ENCODE results near the gene WIPF3. TPM values are rescaled to one million over a fixed set of nuclear protein-coding genes. Genes with fewer than 3 reads are reported as not detected.

The WIPF3 gene
- total and polyA plus RNA-seq, 2 of the 4 experiments (the other 2 are of a cell fraction) = not detected

DNA sequence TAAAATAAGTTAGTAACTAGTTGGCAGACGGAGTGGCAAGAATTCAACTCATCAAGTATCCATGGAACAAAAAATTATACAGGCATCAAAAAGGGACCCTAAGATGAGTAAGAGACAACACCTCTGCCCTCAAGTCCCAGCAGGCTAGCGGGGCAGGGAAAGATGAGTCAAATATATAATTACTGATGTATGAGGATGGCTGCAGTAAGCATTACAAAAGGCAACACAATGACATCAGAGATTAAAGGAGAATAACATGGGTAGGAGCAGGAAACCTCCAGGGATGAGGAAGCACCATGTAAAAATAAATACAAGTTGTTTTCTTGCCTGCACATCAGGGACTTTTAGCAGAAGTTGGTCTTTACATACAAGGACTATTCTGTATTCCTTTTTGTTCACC lies 133.9 kb downstream of the WIPF3 start:
- no peak overlapping the region for H3K4me3 ChIP-seq (ENCODE audit: insufficient read depth, low read depth, low read length)
- H2AFZ ChIP-seq (replicated peaks; ENCODE audit: low read length, poor library complexity) = no peak overlapping the region
- H3K79me1 ChIP-seq (ENCODE audit: low read depth in 1 of 2, low read length in 2 of 2) = peaks cover 20 to 37% of the 10 kb centered on the region in 2 experiments
- no peak overlapping the region for H3K23ac ChIP-seq (ENCODE audit: low read depth, low read length)
- no peak overlapping the region for H3K9ac ChIP-seq (ENCODE audit: low read depth, low read length)
- no peaks in the 10 kb centered on the region for H3K9me3 ChIP-seq (ENCODE audit: control insufficient read depth, insufficient read depth, low read length)
- peaks cover 3% of the 10 kb centered on the region for H3K9me1 ChIP-seq (ENCODE audit: insufficient read depth, low read length)
- ATAC-seq (ENCODE audit: low read depth) (no peak), DNase-seq (peak; percentile 10)
- no peak overlapping the region for H3K14ac ChIP-seq (replicated peaks; ENCODE audit: low read depth, low read length)
- no peaks in the 10 kb centered on the region; the same call in 1 of the 2 replicates for H3K4me1 ChIP-seq (ENCODE audit: control insufficient read depth, insufficient read depth, low read length)
- no peak overlapping the region for H4K5ac ChIP-seq (ENCODE audit: low read depth, low read length)
- BruUV-seq (replicated peaks) = no TSS peak
- H3K4me2 ChIP-seq (ENCODE audit: low read depth, low read length) = no peak overlapping the region
- dilution Hi-C loops (cut with HindIII; ENCODE audit: low sequenced_read_pairs, unreplicated experiment) = no loop called here
- no peak overlapping the region for H4K8ac ChIP-seq (ENCODE audit: low read depth in 2 of 2, low read length in 2 of 2)
- H3K18ac ChIP-seq (ENCODE audit: low read depth, low read length) = no peak overlapping the region
- WGBS, 2 experiments (ENCODE audit: extremely low coverage in 2 of 2, insufficient read length in 1 of 2) = no CpG with 5 or more reads among the region's 2 CpGs
- no peak overlapping the region for H3K27ac ChIP-seq (ENCODE audit: insufficient read depth, low read length)
- peaks cover 56% of the 10 kb centered on the region for H3K36me3 ChIP-seq (ENCODE audit: control insufficient read depth, insufficient read depth, low read length)
- H2AK5ac ChIP-seq (ENCODE audit: low read depth, low read length) = no peak overlapping the region
- ChIA-PET CTCF (interaction anchor here (0.6 kb wide), 1 partner anchor 896 kb away, joined by 3 read pairs; no protein-coding TSS in a partner anchor), POLR2A (ENCODE audit: unreplicated experiment) (interaction anchor here (0.6 kb wide), 1 partner anchor 11 kb away, joined by 3 read pairs; no protein-coding TSS in a partner anchor)
- TF ChIP-seq RCOR1 (IDR thresholded peaks at IDR 0.05; ENCODE audit: insufficient replicate concordance, low read length) = no peak
- TF ChIP-seq FOS (IDR thresholded peaks at IDR 0.05; ENCODE audit: low read depth, low read length) = no peak
- no peak for TF ChIP-seq CHD1 (IDR thresholded peaks at IDR 0.05; ENCODE audit: low read depth, low read length)
- TF ChIP-seq CEBPB (IDR thresholded peaks at IDR 0.05; ENCODE audit: low read depth, low read length) = no peak
- TF ChIP-seq, protein P1, sequence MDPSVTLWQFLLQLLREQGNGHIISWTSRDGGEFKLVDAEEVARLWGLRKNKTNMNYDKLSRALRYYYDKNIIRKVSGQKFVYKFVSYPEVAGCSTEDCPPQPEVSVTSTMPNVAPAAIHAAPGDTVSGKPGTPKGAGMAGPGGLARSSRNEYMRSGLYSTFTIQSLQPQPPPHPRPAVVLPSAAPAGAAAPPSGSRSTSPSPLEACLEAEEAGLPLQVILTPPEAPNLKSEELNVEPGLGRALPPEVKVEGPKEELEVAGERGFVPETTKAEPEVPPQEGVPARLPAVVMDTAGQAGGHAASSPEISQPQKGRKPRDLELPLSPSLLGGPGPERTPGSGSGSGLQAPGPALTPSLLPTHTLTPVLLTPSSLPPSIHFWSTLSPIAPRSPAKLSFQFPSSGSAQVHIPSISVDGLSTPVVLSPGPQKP (IDR thresholded peaks at IDR 0.05; ENCODE audit: borderline replicate concordance, low read depth, low read length) = no peak
- TF ChIP-seq RFX5 (IDR thresholded peaks at IDR 0.05; ENCODE audit: low read depth, low read length) = no peak
- TF ChIP-seq MAFK (IDR thresholded peaks at IDR 0.05; ENCODE audit: low read depth, low read length) = no peak
- no peak for TF ChIP-seq MAZ (IDR thresholded peaks at IDR 0.05; ENCODE audit: borderline replicate concordance, low read depth, low read length)
- TF ChIP-seq, protein P2, sequence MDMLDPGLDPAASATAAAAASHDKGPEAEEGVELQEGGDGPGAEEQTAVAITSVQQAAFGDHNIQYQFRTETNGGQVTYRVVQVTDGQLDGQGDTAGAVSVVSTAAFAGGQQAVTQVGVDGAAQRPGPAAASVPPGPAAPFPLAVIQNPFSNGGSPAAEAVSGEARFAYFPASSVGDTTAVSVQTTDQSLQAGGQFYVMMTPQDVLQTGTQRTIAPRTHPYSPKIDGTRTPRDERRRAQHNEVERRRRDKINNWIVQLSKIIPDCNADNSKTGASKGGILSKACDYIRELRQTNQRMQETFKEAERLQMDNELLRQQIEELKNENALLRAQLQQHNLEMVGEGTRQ (IDR thresholded peaks at IDR 0.05; ENCODE audit: low read depth, low read length) = no peak
- no peak for TF ChIP-seq RAD21 (IDR thresholded peaks at IDR 0.05; ENCODE audit: low read length)
- TF ChIP-seq SMC3 (IDR thresholded peaks at IDR 0.05; ENCODE audit: low read depth, low read length) = no peak
- TF ChIP-seq, protein P3, sequence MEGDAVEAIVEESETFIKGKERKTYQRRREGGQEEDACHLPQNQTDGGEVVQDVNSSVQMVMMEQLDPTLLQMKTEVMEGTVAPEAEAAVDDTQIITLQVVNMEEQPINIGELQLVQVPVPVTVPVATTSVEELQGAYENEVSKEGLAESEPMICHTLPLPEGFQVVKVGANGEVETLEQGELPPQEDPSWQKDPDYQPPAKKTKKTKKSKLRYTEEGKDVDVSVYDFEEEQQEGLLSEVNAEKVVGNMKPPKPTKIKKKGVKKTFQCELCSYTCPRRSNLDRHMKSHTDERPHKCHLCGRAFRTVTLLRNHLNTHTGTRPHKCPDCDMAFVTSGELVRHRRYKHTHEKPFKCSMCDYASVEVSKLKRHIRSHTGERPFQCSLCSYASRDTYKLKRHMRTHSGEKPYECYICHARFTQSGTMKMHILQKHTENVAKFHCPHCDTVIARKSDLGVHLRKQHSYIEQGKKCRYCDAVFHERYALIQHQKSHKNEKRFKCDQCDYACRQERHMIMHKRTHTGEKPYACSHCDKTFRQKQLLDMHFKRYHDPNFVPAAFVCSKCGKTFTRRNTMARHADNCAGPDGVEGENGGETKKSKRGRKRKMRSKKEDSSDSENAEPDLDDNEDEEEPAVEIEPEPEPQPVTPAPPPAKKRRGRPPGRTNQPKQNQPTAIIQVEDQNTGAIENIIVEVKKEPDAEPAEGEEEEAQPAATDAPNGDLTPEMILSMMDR (conservative IDR thresholded peaks at IDR 0.05; ENCODE audit: low read depth, low read length) = no peak
- no peak for TF ChIP-seq BHLHE40 (IDR thresholded peaks at IDR 0.05; ENCODE audit: low read depth, low read length)
- no peak for TF ChIP-seq NFE2L2 (IDR thresholded peaks at IDR 0.05; ENCODE audit: low read depth, low read length)
- TF ChIP-seq MXI1 (IDR thresholded peaks at IDR 0.05; ENCODE audit: borderline replicate concordance, low read depth, low read length) = no peak
- TF ChIP-seq POLR2A (IDR thresholded peaks at IDR 0.05; ENCODE audit: low read depth, low read length) = no peak
- no peak overlapping the region for H2BK120ac ChIP-seq (ENCODE audit: low read depth, low read length)
- intact Hi-C loops (cut with micrococcal nuclease) = no loop called here
- H2BK15ac ChIP-seq (ENCODE audit: low read depth, low read length) = no peak overlapping the region
- no peak overlapping the region for H2AK9ac ChIP-seq (replicated peaks; ENCODE audit: low read depth, low read length, poor library complexity)
- H4K91ac ChIP-seq (ENCODE audit: insufficient read depth, low read depth, low read length) = no peak overlapping the region
- peaks cover 5% of the 10 kb centered on the region; the same call in 1 of the 2 replicates for H4K20me1 ChIP-seq (ENCODE audit: insufficient read depth, low read length)
- no peak overlapping the region for H3K56ac ChIP-seq (ENCODE audit: extremely low read depth, insufficient read depth, low read length)
- H2BK5ac ChIP-seq (ENCODE audit: low read depth, low read length, poor library complexity, severe bottlenecking) = no peak overlapping the region
- no peak overlapping the region for H3K4ac ChIP-seq (ENCODE audit: low read depth, low read length)
- H2BK20ac ChIP-seq (ENCODE audit: low read depth, low read length) = no peak overlapping the region
- in situ Hi-C loops (cut with MboI; ENCODE audit: low sequenced_read_pairs) = no loop called here
- no peaks in the 10 kb centered on the region for H3K27me3 ChIP-seq (ENCODE audit: control insufficient read depth, insufficient read depth, low read length)

All from IMR-90 (cell line).